Keratinocyte (primary cell): Measurements from ENCODE around the gene SRGAP3.

Experiments used
- CTCF ChIP-seq, 3 experiments: IDR thresholded peaks in 1 of 3; conservative IDR thresholded peaks in 1 of 3; optimal IDR thresholded peaks in 1 of 3; 2 replicates in 2 of 3; 3 replicates in 1 of 3; pipeline versions ENCODE3 to v1.5.1; 2011; ENCODE audit warnings: low read length in 3 of 3, mild to moderate bottlenecking in 3 of 3, moderate library complexity in 2 of 3, control low read depth in 1 of 3, inconsistent platforms in 1 of 3; ENCODE audit not compliant: insufficient read depth in 2 of 3; ENCODE audit errors: extremely low read depth in 1 of 3
- EZH2 ChIP-seq: IDR thresholded peaks from one replicate; pipeline ENCODE4 v1.6.1; 2012; ENCODE audit warnings: inconsistent platforms, mild to moderate bottlenecking, low read length, moderate library complexity

- TF ChIP-seq CTCF (optimal IDR thresholded peaks at IDR 0.05 in 1 of 3, IDR thresholded peaks at IDR 0.05 in 1 of 3, conservative IDR thresholded peaks at IDR 0.05 in 1 of 3; ENCODE audit: extremely low read depth in 1 of 3, insufficient read depth in 2 of 3, low read length in 3 of 3) = no peak
- no peak for TF ChIP-seq EZH2
These were observed 284.7 kb downstream of the SRGAP3 start for GRCh38 chr3:8964436-8965370.
